HCT116 (cell line): ENCODE measurements around the gene CYTIP. TPM values are rescaled to one million over a fixed set of nuclear protein-coding genes. Genes with fewer than 3 reads are reported as not detected.

ENCODE experiments used
- ATAC-seq: fragments of 200-7000 bp; cut with Tn5 transposase; 2 replicates; pipeline ENCODE4 v1.9.1; 2020; ENCODE audit warnings: mild to moderate bottlenecking, moderate library complexity
- BruUV-seq: library from RNA; stranded (reverse); fragments of 400-500 nt; replicated peaks from 2 replicates; lab custom pipeline; 2021; lab: Mats Ljungman, UMichigan
- CTCF ChIA-PET: fragments of 300-600 bp; sonication (Branson Sonifier 250); formaldehyde crosslinking; loops from one replicate; lab custom pipeline; 2021; ENCODE audit warnings: antibody characterized with exemption; lab: Charles Lee
- POLR2A ChIA-PET: fragments of 300-600, 350-600 bp; sonication (Branson Sonifier 250); formaldehyde crosslinking; loops from one replicate; lab custom pipeline; 2021; ENCODE audit warnings: antibody characterized with exemption; lab: Charles Lee
- RAD21 ChIA-PET, 2 experiments: fragments of 300-600 bp; sonication (Branson Sonifier 250); formaldehyde crosslinking; loops; one replicate each; lab custom pipeline; 2023; ENCODE audit warnings: low total read pairs in 2 of 2; ENCODE audit not compliant: uncharacterized antibody in 2 of 2, unreplicated experiment in 2 of 2, low non-redundant PET in 1 of 2; lab: Charles Lee
- DNase-seq: peaks from one replicate; pipeline ENCODE4 v3.0.0-alpha.2; 2010; ENCODE audit warnings: low read depth, low spot score
- H2AFZ ChIP-seq: fragments of 200-600 bp; shearing (Covaris generic), sonication (generic); 2 replicates; pipeline ENCODE4 v1.6.1; 2017; ENCODE audit warnings: low read depth, mixed run types, mixed read lengths, antibody characterized with exemption, low read length; ENCODE audit not compliant: poor library complexity, severe bottlenecking
- H3K27ac ChIP-seq: 2 replicates; pipeline ENCODE4 v1.5.1; 2012; ENCODE audit warnings: low read depth, low read length
- H3K27me3 ChIP-seq: fragments of 200-600 bp; sonication (generic); 2 replicates; pipeline ENCODE4 v1.6.1; 2016; ENCODE audit warnings: mixed run types, low read length, mixed read lengths; ENCODE audit not compliant: insufficient read depth
- H3K36me3 ChIP-seq, 2 experiments: fragments of 200-500 bp in 1 of 2; fragments of 200-600 bp in 1 of 2; sonication (Bioruptor generic) in 1 of 2; sonication (generic) in 1 of 2; 2 replicates each; pipeline versions ENCODE4 v1.5.1 to v1.6.1; 2014 to 2016; ENCODE audit warnings: low read length in 2 of 2, inconsistent platforms in 1 of 2, mixed read lengths in 1 of 2, mixed run types in 1 of 2; ENCODE audit not compliant: insufficient read depth in 2 of 2, control insufficient read depth in 1 of 2
- H3K4me1 ChIP-seq, 2 experiments: fragments of 200-600 bp in 1 of 2; sonication (generic) in 1 of 2; 2 replicates each; pipeline versions ENCODE4 v1.5.1 to v1.6.1; 2012 to 2017; ENCODE audit warnings: low read length in 2 of 2, inconsistent platforms in 1 of 2, mild to moderate bottlenecking in 1 of 2, mixed read lengths in 1 of 2, mixed run types in 1 of 2, moderate library complexity in 1 of 2; ENCODE audit not compliant: insufficient read depth in 2 of 2, control insufficient read depth in 1 of 2
- H3K4me2 ChIP-seq: fragments of 200-600 bp; sonication (generic); 2 replicates; pipeline ENCODE4 v1.6.1; 2017; ENCODE audit warnings: mixed run types, low read length, mixed read lengths
- H3K4me3 ChIP-seq, 2 experiments: fragments of 200-600 bp in 1 of 2; sonication (generic) in 1 of 2; replicated peaks in 1 of 2; 2 replicates each; pipeline ENCODE4 v1.5.1; 2011 to 2016; ENCODE audit warnings: low read length in 2 of 2, control low read depth in 1 of 2, low read depth in 1 of 2, mild to moderate bottlenecking in 1 of 2, mixed read lengths in 1 of 2, mixed run types in 1 of 2
- H3K79me2 ChIP-seq: fragments of 200-600 bp; sonication (generic); 2 replicates; pipeline ENCODE4 v1.6.1; 2017; ENCODE audit warnings: mild to moderate bottlenecking, mixed run types, low read length, moderate library complexity, mixed read lengths; ENCODE audit not compliant: insufficient read depth
- H3K9ac ChIP-seq: fragments of 200-600 bp; sonication (generic); 2 replicates; pipeline ENCODE4 v1.6.1; 2016; ENCODE audit warnings: low read length, mixed read lengths
- H3K9me2 ChIP-seq: fragments of 200-600 bp; sonication (generic), shearing (Covaris generic); 2 replicates; pipeline ENCODE4 v1.6.1; 2017; ENCODE audit warnings: mixed run types, mild to moderate bottlenecking, moderate library complexity; ENCODE audit not compliant: insufficient read depth
- H3K9me3 ChIP-seq, 2 experiments: fragments of 200-500 bp in 1 of 2; fragments of 200-600 bp in 1 of 2; sonication (Bioruptor generic) in 1 of 2; sonication (generic) in 1 of 2; 2 replicates each; pipeline ENCODE4 v1.6.1; 2014 to 2017; ENCODE audit warnings: low read length in 2 of 2, mixed read lengths in 2 of 2, inconsistent platforms in 1 of 2, low read depth in 1 of 2, mild to moderate bottlenecking in 1 of 2, mixed run types in 1 of 2, moderate library complexity in 1 of 2; ENCODE audit not compliant: control insufficient read depth in 1 of 2, insufficient read depth in 1 of 2
- H4K20me1 ChIP-seq: fragments of 200-600 bp; sonication (generic), shearing (Covaris generic); 2 replicates; pipeline ENCODE4 v1.6.1; 2017; ENCODE audit warnings: mixed run types, mild to moderate bottlenecking, moderate library complexity; ENCODE audit not compliant: insufficient read depth
- ATF3 ChIP-seq: IDR thresholded peaks from 2 replicates; pipeline ENCODE4 v1.6.1; 2012
- CBX3 ChIP-seq: IDR thresholded peaks from 2 replicates; pipeline ENCODE4 v1.6.1; 2012; ENCODE audit warnings: low read depth
- CEBPB ChIP-seq: IDR thresholded peaks from 2 replicates; pipeline ENCODE4 v1.6.1; 2012; ENCODE audit warnings: low read depth
- EGR1 ChIP-seq: IDR thresholded peaks from 2 replicates; pipeline ENCODE4 v1.6.1; 2012; ENCODE audit warnings: low read depth
- ELF1 ChIP-seq: IDR thresholded peaks from 2 replicates; pipeline ENCODE4 v1.6.1; 2012; ENCODE audit warnings: low read depth, borderline replicate concordance
- EZH2 ChIP-seq: fragments of 200-600 bp; sonication (generic); IDR thresholded peaks from 2 replicates; pipeline ENCODE4 v1.6.1; 2017; ENCODE audit warnings: antibody characterized with exemption, mixed run types
- EZH2phosphoT487 ChIP-seq: fragments of 200-600 bp; IDR thresholded peaks from 2 replicates; pipeline ENCODE4 v1.6.1; 2018; ENCODE audit warnings: antibody characterized with exemption, borderline replicate concordance
- POLR2A ChIP-seq: IDR thresholded peaks from 2 replicates; pipeline ENCODE4 v1.7.0; 2011; ENCODE audit warnings: borderline replicate concordance; ENCODE audit not compliant: insufficient read depth, insufficient read length; ENCODE audit errors: extremely low read depth
- POLR2AphosphoS5 ChIP-seq: IDR thresholded peaks from 2 replicates; pipeline ENCODE4 v1.6.1; 2011; ENCODE audit warnings: mild to moderate bottlenecking, low read depth, low read length, moderate library complexity
- REST ChIP-seq: IDR thresholded peaks from 2 replicates; pipeline ENCODE4 v1.6.1; 2012; ENCODE audit warnings: low read depth
- TCF7L2 ChIP-seq: IDR thresholded peaks from 2 replicates; pipeline ENCODE4 v1.7.0; 2011; ENCODE audit warnings: borderline replicate concordance, inconsistent platforms; ENCODE audit not compliant: insufficient read depth, insufficient read length; ENCODE audit errors: extremely low read depth
- YY1 ChIP-seq: IDR thresholded peaks from 2 replicates; pipeline ENCODE4 v1.6.1; 2011; ENCODE audit warnings: low read length, low read depth, moderate library complexity, mild to moderate bottlenecking; ENCODE audit not compliant: insufficient replicate concordance; ENCODE audit errors: extremely low read depth
- ZFX ChIP-seq: fragments of 450-650 bp; IDR thresholded peaks from 2 replicates; pipeline ENCODE4 v1.6.1; 2017
- ZNF274 ChIP-seq: fragments of 200-500 bp; sonication (Bioruptor generic); IDR thresholded peaks from 2 replicates; pipeline ENCODE4 v1.6.1; 2014; ENCODE audit warnings: mild to moderate bottlenecking, low read depth, low read length, inconsistent platforms
- intact Hi-C: fragments of 100-400 bp; cut with micrococcal nuclease; formaldehyde crosslinking; loops from 2 replicates; pipeline ENCODE4 v1.10.0; 2022
- total RNA-seq: library from RNA; stranded (reverse); gene quantifications from one replicate; pipeline ENCODE4 v1.2.1, GENCODE V29; 2021; ENCODE audit not compliant: unreplicated experiment
- TF ChIP-seq, protein P1 (sequence below), 3 experiments: fragments of 200-600 bp in 1 of 3; sonication (generic) in 1 of 3; IDR thresholded peaks in 2 of 3; conservative IDR thresholded peaks in 1 of 3; 2 replicates each; pipeline ENCODE4 v1.5.1; 2012 to 2017; ENCODE audit warnings: low read depth in 2 of 3, low read length in 2 of 3, antibody characterized with exemption in 1 of 3, borderline replicate concordance in 1 of 3, control low read depth in 1 of 3, mild to moderate bottlenecking in 1 of 3, mixed read lengths in 1 of 3, mixed run types in 1 of 3, moderate library complexity in 1 of 3; ENCODE audit not compliant: insufficient read depth in 1 of 3
- TF ChIP-seq, protein P2 (sequence below): IDR thresholded peaks from 2 replicates; pipeline ENCODE4 v1.6.1; 2012

CYTIP gene
- total RNA-seq, 1 experiment from 2014 or later = 0.64 TPM

DNA sequence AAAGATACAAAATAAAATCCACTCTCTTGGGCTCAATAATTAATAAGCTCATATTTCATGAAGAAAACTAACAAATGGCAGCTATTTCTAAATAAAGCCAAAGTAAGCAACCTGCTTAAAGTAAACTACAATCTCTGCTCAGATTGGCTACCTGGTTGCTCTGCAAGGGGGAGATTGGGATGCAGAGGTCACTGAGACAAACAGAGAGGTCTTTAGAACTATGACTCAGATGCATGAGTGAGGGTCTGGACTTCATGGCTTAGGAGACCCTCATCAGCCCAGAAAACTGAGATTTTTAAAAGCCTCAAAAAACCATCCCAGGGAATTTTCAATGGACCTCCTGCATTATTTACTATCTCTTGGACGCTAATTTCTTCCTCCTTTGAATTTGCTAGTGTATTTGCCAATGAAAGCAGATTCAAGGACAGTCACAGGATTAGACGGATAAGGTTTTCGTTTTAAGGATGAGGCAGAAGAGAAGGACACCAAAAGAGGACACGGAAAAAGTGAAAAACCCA lies 17.4 kb downstream of the CYTIP start:
- ATAC-seq = no peak
- TF ChIP-seq TCF7L2 (no peak), CBX3 (no peak), EZH2phosphoT487 (no peak), POLR2AphosphoS5 (no peak), YY1 (no peak), ELF1 (no peak), ZNF274 (no peak), EZH2 (no peak), ZFX (no peak), REST (no peak), POLR2A (no peak), CEBPB (no peak), EGR1 (no peak), ATF3 (no peak)
- TF ChIP-seq, protein P1, sequence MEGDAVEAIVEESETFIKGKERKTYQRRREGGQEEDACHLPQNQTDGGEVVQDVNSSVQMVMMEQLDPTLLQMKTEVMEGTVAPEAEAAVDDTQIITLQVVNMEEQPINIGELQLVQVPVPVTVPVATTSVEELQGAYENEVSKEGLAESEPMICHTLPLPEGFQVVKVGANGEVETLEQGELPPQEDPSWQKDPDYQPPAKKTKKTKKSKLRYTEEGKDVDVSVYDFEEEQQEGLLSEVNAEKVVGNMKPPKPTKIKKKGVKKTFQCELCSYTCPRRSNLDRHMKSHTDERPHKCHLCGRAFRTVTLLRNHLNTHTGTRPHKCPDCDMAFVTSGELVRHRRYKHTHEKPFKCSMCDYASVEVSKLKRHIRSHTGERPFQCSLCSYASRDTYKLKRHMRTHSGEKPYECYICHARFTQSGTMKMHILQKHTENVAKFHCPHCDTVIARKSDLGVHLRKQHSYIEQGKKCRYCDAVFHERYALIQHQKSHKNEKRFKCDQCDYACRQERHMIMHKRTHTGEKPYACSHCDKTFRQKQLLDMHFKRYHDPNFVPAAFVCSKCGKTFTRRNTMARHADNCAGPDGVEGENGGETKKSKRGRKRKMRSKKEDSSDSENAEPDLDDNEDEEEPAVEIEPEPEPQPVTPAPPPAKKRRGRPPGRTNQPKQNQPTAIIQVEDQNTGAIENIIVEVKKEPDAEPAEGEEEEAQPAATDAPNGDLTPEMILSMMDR (IDR thresholded peaks at IDR 0.05 in 2 of 3, conservative IDR thresholded peaks at IDR 0.05 in 1 of 3; ENCODE audit: borderline replicate concordance in 1 of 3, insufficient read depth in 1 of 3, low read depth in 2 of 3, low read length in 2 of 3) = no peak
- TF ChIP-seq, protein P2, sequence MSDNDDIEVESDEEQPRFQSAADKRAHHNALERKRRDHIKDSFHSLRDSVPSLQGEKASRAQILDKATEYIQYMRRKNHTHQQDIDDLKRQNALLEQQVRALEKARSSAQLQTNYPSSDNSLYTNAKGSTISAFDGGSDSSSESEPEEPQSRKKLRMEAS = no peak
- TF ChIP-seq, all 23 proteins: peak for 0
- no peaks in the 10 kb centered on the region for H3K4me1 ChIP-seq

More for the DNA sequence above, 17.4 kb downstream of the CYTIP start:
- H3K4me2 ChIP-seq = no peak overlapping the region
- no TSS peak for BruUV-seq
- H3K4me3 ChIP-seq = no peak overlapping the region
- H3K79me2 ChIP-seq = no peaks in the 10 kb centered on the region
- CTCF ChIA-PET = no interaction called here
- no peak overlapping the region for H2AFZ ChIP-seq
- intact Hi-C loops = no loop called here
- H4K20me1 ChIP-seq = no peaks in the 10 kb centered on the region
- H3K9ac ChIP-seq = no peak overlapping the region
- POLR2A ChIA-PET = no interaction called here
- no peaks in the 10 kb centered on the region for H3K9me2 ChIP-seq
- H3K36me3 ChIP-seq = no peaks in the 10 kb centered on the region
- no peaks in the 10 kb centered on the region for H3K9me3 ChIP-seq
- RAD21 ChIA-PET = no interaction called here
- DNase-seq = no peak
- no peak overlapping the region for H3K27ac ChIP-seq
- no peaks in the 10 kb centered on the region for H3K27me3 ChIP-seq
